DND-41 (cell line): Measurements from ENCODE around the gene DLGAP5.

ENCODE experiments used
- ATAC-seq: fragments of 200-7000 bp; cut with Tn5 transposase; 3 replicates; pipeline ENCODE4 v1.9.1; 2021; ENCODE audit warnings: low read depth; ENCODE audit not compliant: insufficient read depth
- DNase-seq: peaks from one replicate; pipeline ENCODE4 v3.0.0-alpha.2; 2020
- H2AFZ ChIP-seq: 2 replicates; pipeline ENCODE4 v1.6.0; 2012; ENCODE audit warnings: low read depth, low read length
- H3K27ac ChIP-seq: 2 replicates; pipeline ENCODE4 v1.5.1; 2012; ENCODE audit warnings: low read length, inconsistent platforms
- H3K27me3 ChIP-seq: fragments of 200-600 bp; sonication (generic); 2 replicates; pipeline ENCODE4 v1.6.0; 2012; ENCODE audit warnings: low read length, mild to moderate bottlenecking, inconsistent platforms; ENCODE audit not compliant: insufficient read depth, poor library complexity
- H3K36me3 ChIP-seq: 2 replicates; pipeline ENCODE4 v1.5.1; 2012; ENCODE audit warnings: low read length, inconsistent platforms; ENCODE audit not compliant: insufficient read depth
- H3K4me1 ChIP-seq: 2 replicates; pipeline ENCODE4 v1.5.1; 2012; ENCODE audit warnings: mild to moderate bottlenecking, low read length; ENCODE audit not compliant: insufficient read depth
- H3K4me2 ChIP-seq: 2 replicates; pipeline ENCODE4 v1.6.0; 2012; ENCODE audit warnings: mild to moderate bottlenecking, moderate library complexity, low read length, inconsistent platforms; ENCODE audit not compliant: insufficient read depth
- H3K4me3 ChIP-seq, 2 experiments: fragments of 200-600 bp in 1 of 2; shearing (Covaris generic) in 1 of 2; 2 replicates each; pipeline ENCODE4 v1.5.1; 2012 to 2016; ENCODE audit warnings: inconsistent platforms in 2 of 2, low read length in 2 of 2, mild to moderate bottlenecking in 2 of 2, low read depth in 1 of 2, moderate library complexity in 1 of 2
- H3K79me2 ChIP-seq: 2 replicates; pipeline ENCODE4 v1.6.0; 2012; ENCODE audit warnings: low read length, inconsistent platforms; ENCODE audit not compliant: insufficient read depth
- H3K9ac ChIP-seq: 2 replicates; pipeline ENCODE4 v1.6.0; 2012; ENCODE audit warnings: low read depth, mild to moderate bottlenecking, inconsistent platforms, low read length, moderate library complexity
- H3K9me3 ChIP-seq: 2 replicates; pipeline ENCODE4 v1.5.1; 2012; ENCODE audit warnings: low read length, moderate library complexity, mild to moderate bottlenecking, inconsistent platforms; ENCODE audit not compliant: insufficient read depth, severe bottlenecking
- H4K20me1 ChIP-seq: 2 replicates; pipeline ENCODE4 v1.6.0; 2012; ENCODE audit warnings: low read length; ENCODE audit not compliant: insufficient read depth
- EZH2 ChIP-seq: IDR thresholded peaks from 3 replicates; pipeline ENCODE4 v1.6.1; 2012; ENCODE audit warnings: borderline replicate concordance, low read depth, mild to moderate bottlenecking, moderate library complexity, low read length, inconsistent platforms; ENCODE audit not compliant: severe bottlenecking
- TF ChIP-seq, protein P1 (sequence below): IDR thresholded peaks from 2 replicates; pipeline ENCODE4 v1.5.1; 2012; ENCODE audit warnings: borderline replicate concordance, low read length, moderate library complexity, mild to moderate bottlenecking; ENCODE audit not compliant: poor library complexity, severe bottlenecking; ENCODE audit errors: extremely low read depth

DLGAP5 gene

DNA sequence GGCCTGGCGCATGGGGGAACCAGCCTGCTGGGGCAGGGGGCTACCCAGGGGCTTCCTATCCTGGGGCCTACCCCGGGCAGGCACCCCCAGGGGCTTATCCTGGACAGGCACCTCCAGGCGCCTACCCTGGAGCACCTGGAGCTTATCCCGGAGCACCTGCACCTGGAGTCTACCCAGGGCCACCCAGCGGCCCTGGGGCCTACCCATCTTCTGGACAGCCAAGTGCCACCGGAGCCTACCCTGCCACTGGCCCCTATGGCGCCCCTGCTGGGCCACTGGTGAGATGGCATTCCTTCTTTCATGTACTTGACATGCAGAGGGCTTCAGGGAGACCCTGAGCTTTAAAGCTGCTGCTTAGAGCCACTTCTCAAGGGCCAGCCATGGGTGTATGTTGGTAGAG lies 53.3 kb downstream of the DLGAP5 start:
- ATAC-seq (peak; percentile 49; the same call in 1 of the 3 replicates), DNase-seq (no peak)
- no peaks in the 10 kb centered on the region for H3K9me3 ChIP-seq
- no peak overlapping the region for H3K4me2 ChIP-seq
- no peak overlapping the region for H3K27ac ChIP-seq
- no peaks in the 10 kb centered on the region for H3K79me2 ChIP-seq
- no peaks in the 10 kb centered on the region for H3K4me1 ChIP-seq
- H4K20me1 ChIP-seq, result no peaks in the 10 kb centered on the region
- no peak overlapping the region for H3K9ac ChIP-seq
- no peaks in the 10 kb centered on the region for H3K27me3 ChIP-seq
- no peak overlapping the region for H3K4me3 ChIP-seq
- TF ChIP-seq EZH2, result no peak
- TF ChIP-seq, protein P1, sequence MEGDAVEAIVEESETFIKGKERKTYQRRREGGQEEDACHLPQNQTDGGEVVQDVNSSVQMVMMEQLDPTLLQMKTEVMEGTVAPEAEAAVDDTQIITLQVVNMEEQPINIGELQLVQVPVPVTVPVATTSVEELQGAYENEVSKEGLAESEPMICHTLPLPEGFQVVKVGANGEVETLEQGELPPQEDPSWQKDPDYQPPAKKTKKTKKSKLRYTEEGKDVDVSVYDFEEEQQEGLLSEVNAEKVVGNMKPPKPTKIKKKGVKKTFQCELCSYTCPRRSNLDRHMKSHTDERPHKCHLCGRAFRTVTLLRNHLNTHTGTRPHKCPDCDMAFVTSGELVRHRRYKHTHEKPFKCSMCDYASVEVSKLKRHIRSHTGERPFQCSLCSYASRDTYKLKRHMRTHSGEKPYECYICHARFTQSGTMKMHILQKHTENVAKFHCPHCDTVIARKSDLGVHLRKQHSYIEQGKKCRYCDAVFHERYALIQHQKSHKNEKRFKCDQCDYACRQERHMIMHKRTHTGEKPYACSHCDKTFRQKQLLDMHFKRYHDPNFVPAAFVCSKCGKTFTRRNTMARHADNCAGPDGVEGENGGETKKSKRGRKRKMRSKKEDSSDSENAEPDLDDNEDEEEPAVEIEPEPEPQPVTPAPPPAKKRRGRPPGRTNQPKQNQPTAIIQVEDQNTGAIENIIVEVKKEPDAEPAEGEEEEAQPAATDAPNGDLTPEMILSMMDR, result peak; percentile 29
- H3K36me3 ChIP-seq, result peaks cover 14% of the 10 kb centered on the region; the same call in 1 of the 2 replicates
- H2AFZ ChIP-seq, result no peak overlapping the region

DNA sequence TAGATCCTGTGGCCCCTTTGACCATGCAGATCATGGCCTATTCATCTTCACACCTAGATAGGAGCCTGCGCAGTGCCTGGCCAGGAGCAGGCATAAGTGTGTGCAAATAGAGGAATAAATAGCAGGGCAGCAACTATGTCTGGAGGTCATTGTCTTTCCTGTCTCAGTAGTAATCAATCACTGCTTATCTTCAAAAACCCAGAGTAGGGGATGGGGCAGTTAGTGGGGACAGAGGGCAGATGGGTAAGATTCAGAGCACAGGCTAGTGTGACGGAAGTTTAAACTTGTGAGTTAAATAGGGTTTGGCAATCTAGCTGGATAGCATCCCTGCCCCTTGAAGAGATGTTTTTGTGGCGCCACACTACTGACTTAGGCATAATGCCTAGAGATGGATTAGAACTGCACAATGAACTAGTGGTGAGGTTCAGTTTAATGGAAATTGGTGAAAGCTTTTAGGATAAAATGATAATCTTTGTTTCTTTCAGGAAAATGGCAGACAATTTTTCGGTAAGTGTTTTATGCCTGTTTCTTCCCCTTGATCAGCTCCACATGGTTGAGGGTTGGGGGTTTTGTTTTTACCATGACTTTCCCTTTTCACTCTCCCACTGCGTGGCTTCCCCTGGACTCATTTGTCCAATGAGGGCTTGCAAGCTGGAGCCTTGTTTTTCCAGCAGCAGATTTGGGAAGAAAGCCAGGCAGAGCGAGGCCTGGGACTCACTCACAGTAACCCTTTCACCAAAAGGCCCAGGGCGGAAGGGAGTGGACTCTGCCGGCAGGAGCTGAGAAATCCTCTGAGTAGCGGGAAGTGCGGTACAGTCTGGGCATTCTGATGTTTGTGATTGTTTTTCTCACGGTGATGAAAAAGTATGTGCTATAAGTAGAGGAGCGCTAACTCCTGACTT lies 54.2 kb downstream of the DLGAP5 start:
- no peak for ATAC-seq
- Histone ChIP-seq H3K9ac (no peak overlapping the region), H2AFZ (no peak overlapping the region), H3K27ac (no peak overlapping the region), H3K4me3 (no peak overlapping the region), H3K79me2 (no peaks in the 10 kb centered on the region), H4K20me1 (no peaks in the 10 kb centered on the region), H3K9me3 (no peaks in the 10 kb centered on the region), H3K4me1 (no peaks in the 10 kb centered on the region), H3K36me3 (peaks cover 13% of the 10 kb centered on the region; the same call in 1 of the 2 replicates), H3K4me2 (no peak overlapping the region), H3K27me3 (no peaks in the 10 kb centered on the region)
- TF ChIP-seq, protein P1, result no peak
- no peak for TF ChIP-seq EZH2
- DNase-seq, result no peak

DNA sequence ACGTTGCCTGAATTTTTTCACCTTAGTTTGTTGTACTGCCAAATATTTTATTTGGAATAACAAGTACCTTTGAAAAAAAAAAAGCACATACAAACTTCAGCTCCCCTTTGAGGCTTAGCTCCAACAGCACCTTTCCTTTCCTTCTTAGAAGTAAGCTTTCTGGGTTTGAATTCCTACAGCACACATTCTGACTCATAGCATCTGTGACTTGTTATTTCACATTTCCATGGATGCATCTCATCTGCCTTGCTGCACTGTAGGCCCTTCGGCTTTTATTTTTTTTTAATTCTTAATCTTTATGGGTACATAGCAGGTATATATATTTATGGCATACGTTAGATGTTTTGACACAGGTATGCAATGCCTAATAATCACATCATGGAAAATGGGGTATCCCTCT lies 55.1 kb downstream of the DLGAP5 start:
- no peak overlapping the region for H3K4me2 ChIP-seq
- no peaks in the 10 kb centered on the region for H3K9me3 ChIP-seq
- no peak overlapping the region for H3K9ac ChIP-seq
- no peaks in the 10 kb centered on the region for H3K4me1 ChIP-seq
- no peak overlapping the region for H2AFZ ChIP-seq
- TF ChIP-seq, protein P1, result no peak
- TF ChIP-seq EZH2, result no peak
- H3K79me2 ChIP-seq, result no peaks in the 10 kb centered on the region
- DNase-seq, result no peak
- H3K36me3 ChIP-seq, result peaks cover 8% of the 10 kb centered on the region; the same call in 1 of the 2 replicates
- H3K4me3 ChIP-seq, result no peak overlapping the region
- no peaks in the 10 kb centered on the region for H3K27me3 ChIP-seq
- H4K20me1 ChIP-seq, result no peaks in the 10 kb centered on the region
- ATAC-seq, result no peak
- no peak overlapping the region for H3K27ac ChIP-seq
